ENCODE results near the gene ALDH4A1.

Gene ALDH4A1

DNA sequence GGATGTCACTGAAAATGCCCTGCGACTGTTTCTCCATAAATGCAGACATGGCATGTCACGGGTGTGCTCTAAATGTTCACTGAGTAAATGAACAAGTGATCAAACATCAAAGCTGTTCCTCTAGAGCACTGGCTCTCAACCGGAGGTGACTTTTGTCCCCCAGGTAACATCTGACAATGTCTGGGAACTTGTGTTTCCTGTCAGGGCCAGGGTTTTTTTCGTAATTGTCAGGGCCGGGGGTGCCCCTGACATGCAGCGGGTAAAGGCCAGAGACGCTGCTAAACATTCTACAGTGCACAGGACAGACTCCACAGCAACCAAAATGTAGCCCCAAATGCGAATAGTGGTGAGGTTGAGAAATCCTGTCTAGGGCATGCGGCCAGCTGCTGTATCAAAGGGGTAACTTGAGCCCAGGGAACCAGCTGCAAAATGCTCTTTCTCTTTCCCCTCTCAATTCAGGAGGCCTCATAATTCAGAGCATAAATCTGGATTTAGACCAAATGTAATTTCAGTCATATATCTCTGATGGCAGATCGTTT is 2.0 kb downstream of the ALDH4A1 start:
- no peak for TF ChIP-seq TAF1 (IDR thresholded peaks at IDR 0.05; ENCODE audit: low read depth)
- TF ChIP-seq YY1 (IDR thresholded peaks at IDR 0.05; ENCODE audit: low read depth) = no peak
- no peak for TF ChIP-seq ZBTB7A (IDR thresholded peaks at IDR 0.05; ENCODE audit: low read depth)
- TF ChIP-seq EP300 (IDR thresholded peaks at IDR 0.05; ENCODE audit: borderline replicate concordance) = no peak
- TF ChIP-seq TEAD4 (IDR thresholded peaks at IDR 0.05) = no peak
- no peak for TF ChIP-seq RAD21 (IDR thresholded peaks at IDR 0.05; ENCODE audit: low read depth)
- TF ChIP-seq, protein P1, sequence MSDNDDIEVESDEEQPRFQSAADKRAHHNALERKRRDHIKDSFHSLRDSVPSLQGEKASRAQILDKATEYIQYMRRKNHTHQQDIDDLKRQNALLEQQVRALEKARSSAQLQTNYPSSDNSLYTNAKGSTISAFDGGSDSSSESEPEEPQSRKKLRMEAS (IDR thresholded peaks at IDR 0.05) = no peak
- TF ChIP-seq, protein P2, sequence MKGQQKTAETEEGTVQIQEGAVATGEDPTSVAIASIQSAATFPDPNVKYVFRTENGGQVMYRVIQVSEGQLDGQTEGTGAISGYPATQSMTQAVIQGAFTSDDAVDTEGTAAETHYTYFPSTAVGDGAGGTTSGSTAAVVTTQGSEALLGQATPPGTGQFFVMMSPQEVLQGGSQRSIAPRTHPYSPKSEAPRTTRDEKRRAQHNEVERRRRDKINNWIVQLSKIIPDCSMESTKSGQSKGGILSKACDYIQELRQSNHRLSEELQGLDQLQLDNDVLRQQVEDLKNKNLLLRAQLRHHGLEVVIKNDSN (IDR thresholded peaks at IDR 0.05) = no peak
- no peak for TF ChIP-seq NFIC (IDR thresholded peaks at IDR 0.05)
- TF ChIP-seq FOXM1 (IDR thresholded peaks at IDR 0.05; ENCODE audit: borderline replicate concordance, low read depth) = no peak
- no peak for TF ChIP-seq CREB1 (IDR thresholded peaks at IDR 0.05; ENCODE audit: low read depth)
- TF ChIP-seq, protein P3, sequence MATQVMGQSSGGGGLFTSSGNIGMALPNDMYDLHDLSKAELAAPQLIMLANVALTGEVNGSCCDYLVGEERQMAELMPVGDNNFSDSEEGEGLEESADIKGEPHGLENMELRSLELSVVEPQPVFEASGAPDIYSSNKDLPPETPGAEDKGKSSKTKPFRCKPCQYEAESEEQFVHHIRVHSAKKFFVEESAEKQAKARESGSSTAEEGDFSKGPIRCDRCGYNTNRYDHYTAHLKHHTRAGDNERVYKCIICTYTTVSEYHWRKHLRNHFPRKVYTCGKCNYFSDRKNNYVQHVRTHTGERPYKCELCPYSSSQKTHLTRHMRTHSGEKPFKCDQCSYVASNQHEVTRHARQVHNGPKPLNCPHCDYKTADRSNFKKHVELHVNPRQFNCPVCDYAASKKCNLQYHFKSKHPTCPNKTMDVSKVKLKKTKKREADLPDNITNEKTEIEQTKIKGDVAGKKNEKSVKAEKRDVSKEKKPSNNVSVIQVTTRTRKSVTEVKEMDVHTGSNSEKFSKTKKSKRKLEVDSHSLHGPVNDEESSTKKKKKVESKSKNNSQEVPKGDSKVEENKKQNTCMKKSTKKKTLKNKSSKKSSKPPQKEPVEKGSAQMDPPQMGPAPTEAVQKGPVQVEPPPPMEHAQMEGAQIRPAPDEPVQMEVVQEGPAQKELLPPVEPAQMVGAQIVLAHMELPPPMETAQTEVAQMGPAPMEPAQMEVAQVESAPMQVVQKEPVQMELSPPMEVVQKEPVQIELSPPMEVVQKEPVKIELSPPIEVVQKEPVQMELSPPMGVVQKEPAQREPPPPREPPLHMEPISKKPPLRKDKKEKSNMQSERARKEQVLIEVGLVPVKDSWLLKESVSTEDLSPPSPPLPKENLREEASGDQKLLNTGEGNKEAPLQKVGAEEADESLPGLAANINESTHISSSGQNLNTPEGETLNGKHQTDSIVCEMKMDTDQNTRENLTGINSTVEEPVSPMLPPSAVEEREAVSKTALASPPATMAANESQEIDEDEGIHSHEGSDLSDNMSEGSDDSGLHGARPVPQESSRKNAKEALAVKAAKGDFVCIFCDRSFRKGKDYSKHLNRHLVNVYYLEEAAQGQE (IDR thresholded peaks at IDR 0.05; ENCODE audit: low read depth) = no peak
- TF ChIP-seq CEBPB (IDR thresholded peaks at IDR 0.05) = no peak
- no peak for TF ChIP-seq EGR1 (IDR thresholded peaks at IDR 0.05)
- no peak for TF ChIP-seq TCF12 (IDR thresholded peaks at IDR 0.05; ENCODE audit: low read depth)

DNA sequence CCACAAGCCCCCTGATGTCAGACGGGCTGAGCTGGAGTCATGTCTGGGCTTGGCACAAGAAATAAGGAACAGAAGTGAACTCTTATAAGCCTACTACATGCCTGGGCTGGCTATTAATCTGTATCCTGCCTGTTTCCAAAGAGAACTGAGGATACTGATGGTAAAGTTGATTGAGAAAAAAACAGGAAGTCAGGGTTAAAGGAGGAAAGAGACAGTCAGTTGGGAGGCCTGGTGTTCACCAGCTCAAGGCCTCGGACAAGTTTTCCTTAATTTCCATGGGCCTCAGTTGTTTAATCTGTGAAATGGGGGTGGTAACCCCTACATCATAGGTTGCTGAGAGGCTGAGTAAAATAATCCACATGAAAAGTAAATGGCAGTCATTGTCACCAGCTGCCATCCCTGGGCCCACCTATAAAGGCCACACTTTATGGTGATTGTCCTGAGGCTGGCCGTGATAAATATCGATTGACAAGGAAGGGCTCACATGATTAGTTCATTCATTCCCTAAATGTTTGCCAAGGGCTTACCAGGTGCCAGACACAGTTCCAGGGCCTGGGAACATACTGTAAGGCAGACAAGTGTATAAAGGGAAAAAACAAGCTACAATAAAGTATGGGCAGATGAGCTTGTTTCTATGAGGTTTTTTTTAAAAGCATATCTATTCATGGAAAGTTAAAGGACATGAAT is 2.8 kb downstream of the ALDH4A1 start:
- no peak for TF ChIP-seq NFIC (IDR thresholded peaks at IDR 0.05)
- no peak for TF ChIP-seq EGR1 (IDR thresholded peaks at IDR 0.05)
- no peak for TF ChIP-seq YY1 (IDR thresholded peaks at IDR 0.05; ENCODE audit: low read depth)
- TF ChIP-seq, protein P2 (IDR thresholded peaks at IDR 0.05) = no peak
- no peak for TF ChIP-seq CEBPB (IDR thresholded peaks at IDR 0.05)
- TF ChIP-seq FOXM1 (IDR thresholded peaks at IDR 0.05; ENCODE audit: borderline replicate concordance, low read depth) = no peak
- TF ChIP-seq, protein P3 (IDR thresholded peaks at IDR 0.05; ENCODE audit: low read depth) = no peak
- TF ChIP-seq, protein P1 (IDR thresholded peaks at IDR 0.05) = no peak
- TF ChIP-seq ZBTB7A (IDR thresholded peaks at IDR 0.05; ENCODE audit: low read depth) = no peak
- TF ChIP-seq RAD21 (IDR thresholded peaks at IDR 0.05; ENCODE audit: low read depth) = no peak
- no peak for TF ChIP-seq CREB1 (IDR thresholded peaks at IDR 0.05; ENCODE audit: low read depth)
- no peak for TF ChIP-seq EP300 (IDR thresholded peaks at IDR 0.05; ENCODE audit: borderline replicate concordance)
- no peak for TF ChIP-seq TEAD4 (IDR thresholded peaks at IDR 0.05)
- TF ChIP-seq TCF12 (IDR thresholded peaks at IDR 0.05; ENCODE audit: low read depth) = no peak

DNA sequence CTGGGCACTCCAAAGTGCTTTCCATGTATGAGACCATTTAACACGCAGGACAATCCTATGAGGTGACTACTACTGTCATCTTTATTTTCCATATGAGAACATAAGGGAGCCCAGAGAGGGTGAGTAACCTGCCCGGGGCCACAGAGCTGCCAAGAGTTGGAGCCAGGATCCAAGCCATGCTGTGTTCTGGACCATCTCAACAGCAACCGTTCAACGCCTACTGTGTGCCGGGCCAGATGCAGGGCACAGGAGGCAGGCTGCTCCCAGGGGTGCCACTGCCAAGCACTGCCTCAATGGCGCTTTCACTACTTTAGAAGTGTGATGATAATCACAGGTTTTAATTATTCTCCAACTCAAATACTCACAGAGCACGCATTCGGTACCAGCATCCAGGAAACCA is 3.8 kb downstream of the ALDH4A1 start:
- TF ChIP-seq FOXM1 (IDR thresholded peaks at IDR 0.05; ENCODE audit: borderline replicate concordance, low read depth) = no peak
- no peak for TF ChIP-seq TEAD4 (IDR thresholded peaks at IDR 0.05)
- TF ChIP-seq, protein P2 (IDR thresholded peaks at IDR 0.05) = no peak
- TF ChIP-seq CREB1 (IDR thresholded peaks at IDR 0.05; ENCODE audit: low read depth) = no peak
- TF ChIP-seq, protein P1 (IDR thresholded peaks at IDR 0.05) = no peak
- TF ChIP-seq, protein P3 (IDR thresholded peaks at IDR 0.05; ENCODE audit: low read depth) = no peak
- no peak for TF ChIP-seq ZBTB7A (IDR thresholded peaks at IDR 0.05; ENCODE audit: low read depth)
- no peak for TF ChIP-seq RAD21 (IDR thresholded peaks at IDR 0.05; ENCODE audit: low read depth)
- no peak for TF ChIP-seq EGR1 (IDR thresholded peaks at IDR 0.05)
- TF ChIP-seq TAF1 (IDR thresholded peaks at IDR 0.05; ENCODE audit: low read depth) = no peak
- no peak for TF ChIP-seq CEBPB (IDR thresholded peaks at IDR 0.05)
- no peak for TF ChIP-seq TCF12 (IDR thresholded peaks at IDR 0.05; ENCODE audit: low read depth)
- TF ChIP-seq NFIC (IDR thresholded peaks at IDR 0.05) = no peak
- no peak for TF ChIP-seq YY1 (IDR thresholded peaks at IDR 0.05; ENCODE audit: low read depth)
- TF ChIP-seq EP300 (IDR thresholded peaks at IDR 0.05; ENCODE audit: borderline replicate concordance) = no peak
